HG02852 (cell line): ENCODE measurements around the gene PLXNC1.

Experiments used
- ATAC-seq: cut with Tn5 transposase; IDR thresholded peaks from one replicate; pipeline ENCODE4 v1.9.1; 2021; ENCODE audit warnings: mild to moderate bottlenecking, moderate library complexity; ENCODE audit not compliant: unreplicated experiment

The PLXNC1 gene

GRCh38 chr12:94178882-94179281 is 30.5 kb downstream of the PLXNC1 start:
- no peak for ATAC-seq

GRCh38 chr12:94179723-94180122 is 31.3 kb downstream of the PLXNC1 start:
- no peak for ATAC-seq

GRCh38 chr12:94180558-94181296 is 32.4 kb downstream of the PLXNC1 start:
- no peak for ATAC-seq

GRCh38 chr12:94182986-94183707 is 34.8 kb downstream of the PLXNC1 start:
- no peak for ATAC-seq

GRCh38 chr12:94183708-94184379 is 35.5 kb downstream of the PLXNC1 start:
- no peak for ATAC-seq

GRCh38 chr12:94184995-94185719 is 36.8 kb downstream of the PLXNC1 start:
- no peak for ATAC-seq

GRCh38 chr12:94185801-94186200 is 37.4 kb downstream of the PLXNC1 start:
- no peak for ATAC-seq

- no peak for ATAC-seq
Observed at GRCh38 chr12:94186278-94187241, 38.2 kb downstream of the PLXNC1 start.

GRCh38 chr12:94187361-94187760 is 39.0 kb downstream of the PLXNC1 start:
- ATAC-seq = no peak

- ATAC-seq = no peak
Observed at GRCh38 chr12:94190623-94191022, 42.2 kb downstream of the PLXNC1 start.

GRCh38 chr12:94191023-94191422 is 42.6 kb downstream of the PLXNC1 start:
- ATAC-seq = peak; percentile 73

GRCh38 chr12:94191811-94192210 is 43.4 kb downstream of the PLXNC1 start:
- ATAC-seq = no peak

GRCh38 chr12:94192506-94192905 is 44.1 kb downstream of the PLXNC1 start:
- no peak for ATAC-seq

GRCh38 chr12:94193168-94193567 is 44.8 kb downstream of the PLXNC1 start:
- no peak for ATAC-seq

GRCh38 chr12:94195483-94195882 is 47.1 kb downstream of the PLXNC1 start:
- no peak for ATAC-seq

- no peak for ATAC-seq
Observed at GRCh38 chr12:94198469-94198868, 50.1 kb downstream of the PLXNC1 start.

GRCh38 chr12:94198872-94199271 is 50.5 kb downstream of the PLXNC1 start:
- no peak for ATAC-seq

- ATAC-seq = no peak
Observed at GRCh38 chr12:94200069-94200468, 51.7 kb downstream of the PLXNC1 start.

- no peak for ATAC-seq
Observed at GRCh38 chr12:94200695-94201094, 52.3 kb downstream of the PLXNC1 start.
